ENCODE data around the gene CFAP206. TPM values are rescaled to one million over a fixed set of nuclear protein-coding genes. Genes with fewer than 3 reads are reported as not detected.

Gene CFAP206
- total RNA-seq, 2 experiments from 2014 or later = not detected

- ATAC-seq (peak; percentile 90), DNase-seq (peak; percentile 86)
- no peaks in the 10 kb centered on the region for H3K9me3 Mint-ChIP-seq
- no peaks in the 10 kb centered on the region for H3K36me3 Mint-ChIP-seq (ENCODE audit: low read depth)
- peak within 1 kb of the TSS; percentile 82 for H3K4me3 Mint-ChIP-seq
- intact Hi-C loops (cut with micrococcal nuclease) = loop anchor here (2.0 to 10.0 kb wide), 3 partner anchors 64 to 318 kb away; partner anchors contain the start of gene ZNF292
- peak within 1 kb of the TSS; percentile 95 for H3K27ac Mint-ChIP-seq
- TF ChIP-seq, protein P1, sequence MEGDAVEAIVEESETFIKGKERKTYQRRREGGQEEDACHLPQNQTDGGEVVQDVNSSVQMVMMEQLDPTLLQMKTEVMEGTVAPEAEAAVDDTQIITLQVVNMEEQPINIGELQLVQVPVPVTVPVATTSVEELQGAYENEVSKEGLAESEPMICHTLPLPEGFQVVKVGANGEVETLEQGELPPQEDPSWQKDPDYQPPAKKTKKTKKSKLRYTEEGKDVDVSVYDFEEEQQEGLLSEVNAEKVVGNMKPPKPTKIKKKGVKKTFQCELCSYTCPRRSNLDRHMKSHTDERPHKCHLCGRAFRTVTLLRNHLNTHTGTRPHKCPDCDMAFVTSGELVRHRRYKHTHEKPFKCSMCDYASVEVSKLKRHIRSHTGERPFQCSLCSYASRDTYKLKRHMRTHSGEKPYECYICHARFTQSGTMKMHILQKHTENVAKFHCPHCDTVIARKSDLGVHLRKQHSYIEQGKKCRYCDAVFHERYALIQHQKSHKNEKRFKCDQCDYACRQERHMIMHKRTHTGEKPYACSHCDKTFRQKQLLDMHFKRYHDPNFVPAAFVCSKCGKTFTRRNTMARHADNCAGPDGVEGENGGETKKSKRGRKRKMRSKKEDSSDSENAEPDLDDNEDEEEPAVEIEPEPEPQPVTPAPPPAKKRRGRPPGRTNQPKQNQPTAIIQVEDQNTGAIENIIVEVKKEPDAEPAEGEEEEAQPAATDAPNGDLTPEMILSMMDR (IDR thresholded peaks at IDR 0.05) = peak; percentile 11
- peaks cover 18% of the 10 kb centered on the region for H3K4me1 Mint-ChIP-seq (ENCODE audit: low read depth)
- peaks cover 5% of the 10 kb centered on the region for H3K27me3 Mint-ChIP-seq
- CTCF ChIA-PET = interaction anchor here (0.9 to 1.4 kb wide), 2 partner anchors 151 to 394 kb away, joined by 3 read pairs; no protein-coding TSS in a partner anchor
- POLR2A ChIA-PET = interaction anchor here (0.6 to 2.4 kb wide), 5 partner anchors 24 to 1670 kb away, joined by 3 to 9 read pairs (median 4); partner anchors contain the start of gene AKIRIN2
These were observed 65.0 kb downstream of the CFAP206 start, which contains the start of gene SLC35A1 for GRCh38 chr6:87472525-87473418. SLC35A1 (plus strand) TSS chr6:87472974; CDS start chr6:87473004, 30 bp downstream.

DNA sequence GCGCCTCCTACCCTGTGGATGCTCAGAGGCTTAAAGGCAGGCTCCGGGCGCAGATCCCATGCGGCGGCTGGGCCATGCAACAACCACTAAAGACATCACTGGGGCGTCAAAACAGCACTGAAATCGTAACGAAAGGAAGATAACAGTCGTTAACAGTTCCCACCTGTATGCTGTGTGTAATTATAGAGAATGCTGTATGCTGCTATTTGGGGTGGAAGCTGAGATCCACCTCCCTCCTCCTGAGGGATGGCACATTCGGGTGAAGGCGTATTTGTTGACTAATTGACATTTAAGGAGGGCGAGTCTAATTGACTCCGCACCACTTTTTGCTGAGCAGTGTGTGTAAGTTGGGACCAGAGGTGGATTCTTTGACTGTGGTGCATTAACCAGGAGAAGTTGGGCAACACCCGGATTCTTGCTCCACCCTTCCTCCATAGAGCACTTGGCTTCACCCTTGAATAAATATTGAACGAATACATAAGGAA is 65.7 kb downstream of the CFAP206 start:
- intact Hi-C loops (cut with micrococcal nuclease) = loop anchor here (2.0 to 10.0 kb wide), 3 partner anchors 65 to 319 kb away; partner anchors contain the start of gene ZNF292
- Mint-ChIP-seq H3K9me3 (no peaks in the 10 kb centered on the region), H3K36me3 (ENCODE audit: low read depth) (no peaks in the 10 kb centered on the region), H3K27me3 (peaks cover under 1% of the 10 kb centered on the region), H3K4me1 (ENCODE audit: low read depth) (peaks cover 18% of the 10 kb centered on the region), H3K4me3 (peak overlapping the region; percentile 82), H3K27ac (peak overlapping the region; percentile 95)
- POLR2A ChIA-PET = interaction anchor here (1.0 to 2.4 kb wide), 2 partner anchors 24 to 229 kb away, joined by 4 to 9 read pairs; partner anchors contain the start of gene AKIRIN2
- DNase-seq (peak; percentile 74), ATAC-seq (peak; percentile 74)
- CTCF ChIA-PET = no interaction called here
- TF ChIP-seq, protein P1 (IDR thresholded peaks at IDR 0.05) = no peak

DNA sequence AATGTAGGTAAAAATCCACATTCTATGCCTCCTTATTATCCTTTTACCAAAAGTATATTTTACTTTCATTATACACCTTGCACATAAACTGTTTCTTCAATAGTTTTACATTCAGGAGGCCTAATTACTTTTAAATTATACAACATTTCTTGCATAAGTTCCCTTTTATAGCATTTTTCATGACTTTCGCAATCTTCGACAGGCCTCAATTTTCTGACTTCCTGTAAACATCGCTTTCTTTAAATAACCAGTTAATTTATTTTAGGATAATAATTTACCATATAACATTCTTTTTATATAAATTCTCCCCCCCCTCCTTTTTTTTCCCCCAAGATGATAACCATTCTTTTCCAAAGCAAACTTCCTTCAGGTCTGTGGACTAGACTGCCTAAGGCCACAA is 74.2 kb downstream of the CFAP206 start:
- POLR2A ChIA-PET = no interaction called here
- DNase-seq (no peak), ATAC-seq (no peak)
- CTCF ChIA-PET = no interaction called here
- Mint-ChIP-seq H3K27ac (no peak overlapping the region), H3K36me3 (ENCODE audit: low read depth) (peaks cover 4% of the 10 kb centered on the region), H3K4me3 (no peak overlapping the region), H3K27me3 (no peaks in the 10 kb centered on the region), H3K9me3 (no peaks in the 10 kb centered on the region), H3K4me1 (ENCODE audit: low read depth) (peaks cover 4% of the 10 kb centered on the region)
- intact Hi-C loops (cut with micrococcal nuclease) = no loop called here
- TF ChIP-seq, protein P1 (IDR thresholded peaks at IDR 0.05) = no peak

- ChIA-PET POLR2A (no interaction called here), CTCF (no interaction called here)
- H3K27ac Mint-ChIP-seq = no peak overlapping the region
- TF ChIP-seq, protein P1 (IDR thresholded peaks at IDR 0.05) = no peak
- no peak for ATAC-seq
- peaks cover 4% of the 10 kb centered on the region for H3K4me1 Mint-ChIP-seq (ENCODE audit: low read depth)
- peaks cover 4% of the 10 kb centered on the region for H3K36me3 Mint-ChIP-seq (ENCODE audit: low read depth)
- no peaks in the 10 kb centered on the region for H3K27me3 Mint-ChIP-seq
- intact Hi-C loops (cut with micrococcal nuclease) = no loop called here
- DNase-seq = no peak
- no peaks in the 10 kb centered on the region for H3K9me3 Mint-ChIP-seq
- H3K4me3 Mint-ChIP-seq = no peak overlapping the region
These were observed 74.6 kb downstream of the CFAP206 start for GRCh38 chr6:87482366-87482765.
